Right lobe of liver (tissue), 6 donors: Measurements from ENCODE around the gene TNRC18. TPM values are rescaled to one million over a fixed set of nuclear protein-coding genes. Genes with fewer than 3 reads are reported as not detected.
"Not testable (repeated sequence)": the region's sequence is repeated elsewhere in the genome, so short reads cannot be mapped to it uniquely, and the experiment has no call there.

ENCODE experiments used
- ATAC-seq, 4 donors: fragments of 200-7000 bp; cut with Tn5 transposase; one replicate each; pipeline ENCODE4 v1.9.1; 2020; ENCODE audit warnings: mild to moderate bottlenecking in 4 of 4, moderate library complexity in 4 of 4
- DNase-seq, 3 donors: peaks; one replicate each; pipeline ENCODE4 v3.0.0-alpha.2; 2020
- H3K27ac ChIP-seq, 3 donors: fragments of 200-600 bp; one replicate each; pipeline ENCODE4 v1.8.0; 2022
- H3K27me3 ChIP-seq, 2 donors: fragments of 200-600 bp; one replicate each; pipeline ENCODE4 v1.8.0; 2022
- H3K36me3 ChIP-seq, 4 donors: fragments of 200-600 bp; sonication (generic) in 1 of 4; one replicate each; pipeline versions ENCODE4 v1.5.1 to v1.8.0; 2017 to 2022; ENCODE audit warnings: control low read depth in 1 of 4
- H3K4me1 ChIP-seq, 4 donors: fragments of 200-600 bp; sonication (generic) in 1 of 4; one replicate each; pipeline versions ENCODE4 v1.5.1 to v1.8.0; 2017 to 2022; ENCODE audit warnings: control low read depth in 1 of 4
- H3K4me3 ChIP-seq, 3 donors: fragments of 200-600 bp; one replicate each; pipeline ENCODE4 v1.8.0; 2022
- H3K9me3 ChIP-seq, 4 donors: fragments of 200-600 bp; sonication (generic) in 1 of 4; one replicate each; pipeline versions ENCODE4 v1.5.1 to v1.8.0; 2017 to 2022; ENCODE audit warnings: control low read depth in 1 of 4
- CTCF ChIP-seq, 4 donors: fragments of 200-600 bp in 3 of 4; fragments of 450-650 bp in 1 of 4; IDR thresholded peaks; one replicate each; pipeline versions ENCODE4 v1.5.1 to v1.8.0; 2016 to 2022; ENCODE audit warnings: antibody characterized with exemption in 4 of 4, mild to moderate bottlenecking in 2 of 4
- POLR2A ChIP-seq: fragments of 450-650 bp; IDR thresholded peaks from one replicate; pipeline ENCODE4 v1.6.1; 2017; ENCODE audit warnings: antibody characterized with exemption, mild to moderate bottlenecking
- WGBS: methylation state at CpG from one replicate; pipeline ENCODE4 v1.1.6; 2018; ENCODE audit warnings: low coverage, low lambda C conversion rate; ENCODE audit not compliant: insufficient coverage; ENCODE audit errors: missing lambda C conversion rate; 5-methylcytosine and 5-hydroxymethylcytosine counted together
- intact Hi-C, 2 donors: fragments of 100-400 bp; cut with DNase I; formaldehyde crosslinking; loops; one replicate each; pipeline versions ENCODE4 v1.11.2 to v1.14.1; 2022
- total RNA-seq, 6 experiments: library from RNA; depleted of rRNA in 2 of 6; stranded (reverse); fragments of >200 nt in 2 of 6; fragmentation: NEBNext Ultra II Directional in 3 of 6; extraction: Animal tissue kit (Norgen Biotek cat#: 25700) in 3 of 6; gene quantifications; one replicate each; pipeline versions ENCODE4 v1.1.0 to v1.2.4, GENCODE V29; 2016 to 2023
- donor health status: DM: no; HTN: yes; CAD: no.
- donor health status: DM: no; HTN: no; CAD: no.
- donor health status: DM: no; HTN: no; CAD: no.
- donor health status: DM: no; HTN: yes; CAD: no.
- donor health status: DM: no; HTN: yes; CAD: no.

TNRC18 gene
- total RNA-seq, 6 experiments from 2014 or later, result 27.0 to 36.9 (median 30.5) TPM

GRCh38 chr7:5279734-5280133, 143.9 kb downstream of the TNRC18 start:
- DNase-seq (no peak), ATAC-seq (no peak)
- H3K9me3 ChIP-seq, result no peaks in the 10 kb centered on the region
- no peak overlapping the region for H3K4me3 ChIP-seq
- 85% methylated on average over 4 of the region's 4 CpGs for WGBS
- no peaks in the 10 kb centered on the region for H3K36me3 ChIP-seq
- H3K4me1 ChIP-seq, result peaks cover 0 to 14% (median 0%) of the 10 kb centered on the region in 4 donors
- intact Hi-C loops, result no loop called here
- no peak for TF ChIP-seq CTCF (IDR thresholded peaks at IDR 0.05)
- no peak for TF ChIP-seq POLR2A
- no peak overlapping the region for H3K27ac ChIP-seq
- H3K27me3 ChIP-seq, result no peaks in the 10 kb centered on the region

GRCh38 chr7:5278766-5279165, 144.9 kb downstream of the TNRC18 start:
- TF ChIP-seq CTCF (IDR thresholded peaks at IDR 0.05), result no peak
- TF ChIP-seq POLR2A, result no peak
- H3K4me1 ChIP-seq, result peaks cover 0 to 6% (median 0%) of the 10 kb centered on the region in 4 donors
- no peak overlapping the region for H3K27ac ChIP-seq
- H3K9me3 ChIP-seq, result no peaks in the 10 kb centered on the region
- no peak for DNase-seq
- no peaks in the 10 kb centered on the region for H3K27me3 ChIP-seq
- 58% methylated on average over 7 of the region's 7 CpGs for WGBS
- no peak overlapping the region for H3K4me3 ChIP-seq
- no peak for ATAC-seq
- no peaks in the 10 kb centered on the region for H3K36me3 ChIP-seq
- intact Hi-C loops, result no loop called here

GRCh38 chr7:5276611-5277010, 147.0 kb downstream of the TNRC18 start:
- Histone ChIP-seq H3K27ac (no peak overlapping the region), H3K4me3 (no peak overlapping the region), H3K36me3 (no peaks in the 10 kb centered on the region), H3K9me3 (no peaks in the 10 kb centered on the region), H3K4me1 (no peaks in the 10 kb centered on the region), H3K27me3 (no peaks in the 10 kb centered on the region)
- DNase-seq, result no peak
- ATAC-seq, result no peak
- no peak for TF ChIP-seq POLR2A
- TF ChIP-seq CTCF (IDR thresholded peaks at IDR 0.05), result no peak
- intact Hi-C loops, result no loop called here
- WGBS, result 78% methylated on average over 9 of the region's 15 CpGs

GRCh38 chr7:5276123-5276522, 147.5 kb downstream of the TNRC18 start:
- H3K27me3 ChIP-seq, DNase-seq, ATAC-seq, H3K27ac ChIP-seq, H3K36me3 ChIP-seq, H3K4me3 ChIP-seq, intact Hi-C loops, H3K9me3 ChIP-seq, H3K4me1 ChIP-seq: not testable (repeated sequence)
- WGBS, result 85% methylated on average over 9 of the region's 14 CpGs

GRCh38 chr7:5275510-5275909, 148.1 kb downstream of the TNRC18 start:
- H3K27me3 ChIP-seq, H3K4me3 ChIP-seq, intact Hi-C loops, H3K27ac ChIP-seq, H3K9me3 ChIP-seq, H3K4me1 ChIP-seq, H3K36me3 ChIP-seq, DNase-seq: not testable (repeated sequence)
- peak in 2 of 4 donors; percentile 33 to 41 for ATAC-seq
- 8% methylated on average over 2 of the region's 10 CpGs for WGBS

- H3K36me3 ChIP-seq, H3K27me3 ChIP-seq, H3K27ac ChIP-seq, H3K4me1 ChIP-seq, H3K4me3 ChIP-seq, DNase-seq, intact Hi-C loops, H3K9me3 ChIP-seq: not testable (repeated sequence)
- ATAC-seq, result peak in 2 of 4 donors; percentile 37 to 46
- WGBS, result 53% methylated on average over 3 of the region's 11 CpGs
Measured at GRCh38 chr7:5274985-5275431, 148.6 kb downstream of the TNRC18 start.
